Kidney (tissue), 14 donors: ENCODE data around the gene MUC3A. TPM values are rescaled to one million over a fixed set of nuclear protein-coding genes. Genes with fewer than 3 reads are reported as not detected.
"Not testable (repeated sequence)": the region's sequence is repeated elsewhere in the genome, so short reads cannot be mapped to it uniquely, and the experiment has no call there.

Source experiments
- DNase-seq, 5 donors: peaks; one replicate each; pipeline ENCODE4 v3.0.0-alpha.2; 2013 to 2020
- FAIRE-seq: peaks from 2 replicates; lab custom pipeline; 2012; peaks lifted over from hg19 to GRCh38; lab: Jason Lieb, UNC
- H3K27ac ChIP-seq, 2 donors: one replicate each; pipeline ENCODE4 v1.7.0; 2013; ENCODE audit warnings: low read depth in 2 of 2, low read length in 2 of 2, inconsistent platforms in 1 of 2
- H3K27me3 ChIP-seq: one replicate; pipeline ENCODE4 v1.7.1; 2013; ENCODE audit warnings: low read length, inconsistent platforms; ENCODE audit not compliant: control insufficient read depth, insufficient read depth
- H3K36me3 ChIP-seq, 3 donors: one replicate each; pipeline versions ENCODE4 v1.7.0 to v1.7.1; 2013; ENCODE audit warnings: low read length in 3 of 3, control low read depth in 1 of 3, inconsistent platforms in 1 of 3; ENCODE audit not compliant: insufficient read depth in 3 of 3, control insufficient read depth in 2 of 3
- H3K4me1 ChIP-seq, 3 donors: one replicate each; pipeline versions ENCODE4 v1.7.0 to v1.7.1; 2013; ENCODE audit warnings: low read length in 3 of 3, inconsistent platforms in 1 of 3, low read depth in 1 of 3; ENCODE audit not compliant: control insufficient read depth in 2 of 3, insufficient read depth in 2 of 3
- H3K4me3 ChIP-seq, 3 donors: one replicate each; pipeline versions ENCODE4 v1.7.0 to v1.8.1; 2013; ENCODE audit warnings: low read length in 3 of 3, control low read depth in 1 of 3, inconsistent platforms in 1 of 3
- H3K9ac ChIP-seq, 3 donors: one replicate each; pipeline versions ENCODE4 v1.7.0 to v1.7.1; 2013; ENCODE audit warnings: low read length in 3 of 3, control low read depth in 1 of 3, inconsistent platforms in 1 of 3
- H3K9me3 ChIP-seq, 3 donors: one replicate each; pipeline versions ENCODE4 v1.7.0 to v1.7.1; 2013; ENCODE audit warnings: low read length in 3 of 3, control low read depth in 1 of 3, inconsistent platforms in 1 of 3; ENCODE audit not compliant: control insufficient read depth in 2 of 3, insufficient read depth in 1 of 3
- intact Hi-C: fragments of 100-400 bp; cut with DNase I; formaldehyde crosslinking; loops from one replicate; pipeline ENCODE4 v1.11.1; 2022
- polyA plus RNA-seq: library from polyadenylated mRNA; stranded (reverse); fragments of 350-450 nt; fragmentation: Illumina TruSeq; extraction: RNeasy Lipid Tissue Mini Kit (QIAGEN cat#74804); gene quantifications from one replicate; pipeline ENCODE4 v1.2.3, GENCODE V29; 2014; ENCODE audit warnings: low read depth, low replicate concordance; ENCODE audit not compliant: insufficient read depth
- total RNA-seq: library from RNA; stranded (reverse); fragmentation: NEBNext Ultra II Directional; extraction: Animal tissue kit (Norgen Biotek cat#: 25700); gene quantifications from one replicate; pipeline ENCODE4 v1.2.1, GENCODE V29; 2021
- TF ChIP-seq, protein P1 (sequence below): IDR thresholded peaks from 3 replicates; pipeline ENCODE4 v1.5.1; 2012; ENCODE audit warnings: mild to moderate bottlenecking, moderate library complexity, borderline replicate concordance; ENCODE audit not compliant: insufficient read depth; ENCODE audit errors: extremely low read depth
- donor health status: control.
- donor health status: control.
- donor health status: control.
- donor health status: control.
- donor health status: control.
- donor health status: DM: yes; HTN: yes; CAD: no.
- donor health status: Normal renal cell carcinoma (clear cell type).

Gene MUC3A
- total and polyA plus RNA-seq, 2 donors from 2014 or later, result 0.65 to 39.1 TPM

DNA sequence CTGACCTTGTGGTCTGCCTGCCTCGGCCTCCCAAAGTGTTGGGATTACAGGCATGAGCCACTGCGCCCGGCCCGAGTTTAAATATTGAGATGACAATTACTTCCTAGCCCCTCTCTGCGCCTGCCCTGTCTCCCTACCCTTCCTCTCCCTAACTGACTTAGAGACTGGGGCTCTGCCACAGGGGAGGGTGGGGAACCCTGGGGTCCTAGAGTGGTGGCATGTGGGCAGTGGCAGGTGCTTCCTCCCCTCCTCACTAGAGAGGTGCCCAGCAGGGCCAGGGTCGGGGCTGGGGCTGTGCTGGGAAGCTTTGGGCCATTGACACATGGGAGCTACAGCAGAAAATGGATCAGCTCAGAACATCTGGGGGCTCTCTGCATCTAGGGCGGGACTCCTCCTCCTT is 46.7 kb upstream of the MUC3A start:
- Histone ChIP-seq H3K27ac (no peak overlapping the region), H3K4me1 (no peaks in the 10 kb centered on the region), H3K9me3 (no peaks in the 10 kb centered on the region), H3K27me3 (no peaks in the 10 kb centered on the region), H3K36me3 (no peaks in the 10 kb centered on the region), H3K9ac (no peak overlapping the region), H3K4me3 (no peak overlapping the region)
- DNase-seq (peak in 1 of 5 donors; percentile 18), FAIRE-seq (no peak)
- intact Hi-C loops, result no loop called here
- TF ChIP-seq, protein P1, sequence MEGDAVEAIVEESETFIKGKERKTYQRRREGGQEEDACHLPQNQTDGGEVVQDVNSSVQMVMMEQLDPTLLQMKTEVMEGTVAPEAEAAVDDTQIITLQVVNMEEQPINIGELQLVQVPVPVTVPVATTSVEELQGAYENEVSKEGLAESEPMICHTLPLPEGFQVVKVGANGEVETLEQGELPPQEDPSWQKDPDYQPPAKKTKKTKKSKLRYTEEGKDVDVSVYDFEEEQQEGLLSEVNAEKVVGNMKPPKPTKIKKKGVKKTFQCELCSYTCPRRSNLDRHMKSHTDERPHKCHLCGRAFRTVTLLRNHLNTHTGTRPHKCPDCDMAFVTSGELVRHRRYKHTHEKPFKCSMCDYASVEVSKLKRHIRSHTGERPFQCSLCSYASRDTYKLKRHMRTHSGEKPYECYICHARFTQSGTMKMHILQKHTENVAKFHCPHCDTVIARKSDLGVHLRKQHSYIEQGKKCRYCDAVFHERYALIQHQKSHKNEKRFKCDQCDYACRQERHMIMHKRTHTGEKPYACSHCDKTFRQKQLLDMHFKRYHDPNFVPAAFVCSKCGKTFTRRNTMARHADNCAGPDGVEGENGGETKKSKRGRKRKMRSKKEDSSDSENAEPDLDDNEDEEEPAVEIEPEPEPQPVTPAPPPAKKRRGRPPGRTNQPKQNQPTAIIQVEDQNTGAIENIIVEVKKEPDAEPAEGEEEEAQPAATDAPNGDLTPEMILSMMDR, result no peak

DNA sequence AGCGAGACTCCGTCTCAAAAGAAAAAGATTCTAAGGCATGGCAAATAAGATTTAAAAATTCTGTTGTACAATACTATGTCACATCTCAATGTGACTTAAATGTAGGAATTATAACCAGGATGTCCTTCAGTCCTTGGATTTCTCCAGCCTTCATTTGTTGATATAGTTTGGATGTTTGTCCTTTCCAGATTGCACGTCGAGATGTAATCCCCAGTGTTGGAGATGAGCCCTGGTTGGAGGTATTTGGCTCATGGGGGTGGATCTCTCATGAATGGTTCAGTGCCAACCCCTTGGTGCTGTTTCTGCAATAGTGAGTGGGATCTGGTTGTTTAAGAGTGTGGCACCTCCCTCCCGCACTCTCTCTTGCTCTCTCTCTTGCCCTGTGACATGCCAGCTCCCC is 40.8 kb upstream of the MUC3A start:
- H3K36me3 ChIP-seq, result no peaks in the 10 kb centered on the region
- H3K4me3 ChIP-seq, result no peak overlapping the region
- H3K27me3 ChIP-seq, result no peaks in the 10 kb centered on the region
- FAIRE-seq, result no peak
- no peak overlapping the region for H3K27ac ChIP-seq
- no peak for DNase-seq
- intact Hi-C loops, result no loop called here
- H3K9me3 ChIP-seq, result no peaks in the 10 kb centered on the region
- no peak overlapping the region for H3K9ac ChIP-seq
- H3K4me1 ChIP-seq, result no peaks in the 10 kb centered on the region
- TF ChIP-seq, protein P1, result no peak

DNA sequence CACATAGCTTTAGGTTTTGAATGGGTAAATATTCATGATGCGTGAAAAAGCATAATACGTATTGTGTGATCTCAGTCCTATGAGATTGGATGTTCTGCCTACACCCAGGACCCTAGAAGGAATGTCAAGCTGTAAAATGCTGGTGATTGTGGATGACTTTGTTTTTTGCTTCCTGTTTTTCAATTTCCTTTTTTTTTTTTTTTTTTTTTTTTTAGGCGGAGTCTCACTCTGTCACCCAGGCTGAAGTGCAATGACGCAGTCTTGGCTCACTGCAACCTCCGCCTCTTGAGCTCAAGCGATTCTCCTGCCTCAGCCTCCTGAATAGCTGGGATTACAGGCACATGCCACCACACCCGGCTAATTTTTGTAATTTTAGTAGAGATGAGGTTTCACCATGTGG is 38.9 kb upstream of the MUC3A start:
- H3K9ac ChIP-seq, H3K27me3 ChIP-seq, H3K36me3 ChIP-seq, H3K4me1 ChIP-seq, H3K4me3 ChIP-seq, H3K9me3 ChIP-seq, H3K27ac ChIP-seq, intact Hi-C loops, FAIRE-seq: not testable (repeated sequence)
- DNase-seq, result peak in 1 of 5 donors; percentile 26

DNA sequence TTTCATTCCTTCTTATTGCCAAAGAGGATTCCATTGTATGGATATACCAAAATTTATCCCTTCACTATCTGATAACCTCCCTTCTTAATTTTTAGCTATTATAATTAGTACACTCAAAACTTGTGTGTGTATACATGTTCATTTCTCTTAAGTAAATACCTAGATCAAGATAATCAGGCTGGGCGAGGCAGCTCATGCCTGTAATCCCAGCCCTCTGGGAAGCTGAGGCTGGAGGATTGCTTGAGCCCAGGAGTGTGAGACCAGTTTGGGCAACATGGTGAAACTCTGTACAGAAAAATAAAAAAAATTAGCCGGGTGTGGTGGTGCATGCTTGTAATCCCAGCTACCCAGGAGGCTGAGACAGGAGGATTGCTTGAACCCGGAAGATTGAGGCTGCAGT is 37.9 kb upstream of the MUC3A start:
- TF ChIP-seq, protein P1, result no peak
- no peaks in the 10 kb centered on the region for H3K27me3 ChIP-seq
- no peak overlapping the region for H3K9ac ChIP-seq
- no peaks in the 10 kb centered on the region for H3K4me1 ChIP-seq
- DNase-seq (peak in 1 of 5 donors; percentile 3), FAIRE-seq (no peak)
- no peak overlapping the region for H3K4me3 ChIP-seq
- H3K36me3 ChIP-seq, result no peaks in the 10 kb centered on the region
- H3K27ac ChIP-seq, result no peak overlapping the region
- no peaks in the 10 kb centered on the region for H3K9me3 ChIP-seq
- intact Hi-C loops, result no loop called here
